ENCODE measurements around the gene TMC7. TPM values are rescaled to one million over a fixed set of nuclear protein-coding genes. Genes with fewer than 3 reads are reported as not detected.

The TMC7 gene
- total RNA-seq, 1 experiment from 2014 or later, result 5.2 TPM

GRCh38 chr16:18938986-18939385, 44.7 kb upstream of the TMC7 start:
- ATAC-seq, result no peak; the same call in 1 of the 2 replicates
- BruUV-seq (replicated peaks), result no TSS peak
- Histone ChIP-seq H3K36me3 (ENCODE audit: control insufficient read depth in 1 of 2, insufficient read depth in 2 of 2, low read length in 2 of 2) (no peaks in the 10 kb centered on the region), H3K4me1 (ENCODE audit: control insufficient read depth in 1 of 2, insufficient read depth in 2 of 2, low read length in 2 of 2) (peaks cover 12 to 16% of the 10 kb centered on the region in 2 experiments), H3K27ac (ENCODE audit: low read depth, low read length) (no peak overlapping the region), H3K9me2 (ENCODE audit: insufficient read depth) (no peaks in the 10 kb centered on the region), H3K9ac (ENCODE audit: low read length) (no peak overlapping the region), H3K79me2 (ENCODE audit: insufficient read depth, low read length) (no peaks in the 10 kb centered on the region), H3K9me3 (ENCODE audit: control insufficient read depth in 1 of 2, insufficient read depth in 1 of 2, low read depth in 1 of 2, low read length in 2 of 2) (no peaks in the 10 kb centered on the region), H3K27me3 (ENCODE audit: insufficient read depth, low read length) (no peaks in the 10 kb centered on the region), H2AFZ (ENCODE audit: low read depth, low read length, poor library complexity, severe bottlenecking) (no peak overlapping the region), H3K4me2 (ENCODE audit: low read length) (0 out of 2 replicates have a peak overlapping the region, but pooled peaks have one; percentile 62), H3K4me3 (replicated peaks in 1 of 2; ENCODE audit: low read depth in 1 of 2, low read length in 2 of 2) (no peak overlapping the region), H4K20me1 (ENCODE audit: insufficient read depth) (no peaks in the 10 kb centered on the region)
- no peak for DNase-seq (ENCODE audit: low read depth, low spot score)
- intact Hi-C loops (cut with micrococcal nuclease), result no loop called here
- ChIA-PET RAD21 (ENCODE audit: low non-redundant PET in 1 of 2, low total read pairs in 2 of 2, uncharacterized antibody in 2 of 2, unreplicated experiment in 2 of 2) (no interaction called here), CTCF (no interaction called here), POLR2A (no interaction called here)
- TF ChIP-seq POLR2A (IDR thresholded peaks at IDR 0.05; ENCODE audit: borderline replicate concordance, extremely low read depth, insufficient read depth, insufficient read length) (no peak), MAX (IDR thresholded peaks at IDR 0.05) (no peak), YY1 (IDR thresholded peaks at IDR 0.05; ENCODE audit: extremely low read depth, insufficient replicate concordance, low read depth, low read length) (no peak), SIN3A (IDR thresholded peaks at IDR 0.05; ENCODE audit: low read depth) (no peak), SP1 (IDR thresholded peaks at IDR 0.05; ENCODE audit: low read depth) (no peak), ELF1 (IDR thresholded peaks at IDR 0.05; ENCODE audit: borderline replicate concordance, low read depth) (no peak), EGR1 (IDR thresholded peaks at IDR 0.05; ENCODE audit: low read depth) (no peak), ZBTB33 (IDR thresholded peaks at IDR 0.05; ENCODE audit: extremely low read depth, insufficient replicate concordance, low read length) (no peak), FOSL1 (IDR thresholded peaks at IDR 0.05; ENCODE audit: low read depth) (no peak), ZFX (IDR thresholded peaks at IDR 0.05) (no peak), REST (IDR thresholded peaks at IDR 0.05; ENCODE audit: low read depth) (no peak), SRF (IDR thresholded peaks at IDR 0.05; ENCODE audit: low read depth) (no peak), RAD21 (IDR thresholded peaks at IDR 0.05; ENCODE audit: low read depth) (no peak)
- TF ChIP-seq, protein P1, sequence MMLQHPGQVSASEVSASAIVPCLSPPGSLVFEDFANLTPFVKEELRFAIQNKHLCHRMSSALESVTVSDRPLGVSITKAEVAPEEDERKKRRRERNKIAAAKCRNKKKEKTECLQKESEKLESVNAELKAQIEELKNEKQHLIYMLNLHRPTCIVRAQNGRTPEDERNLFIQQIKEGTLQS (IDR thresholded peaks at IDR 0.05), result no peak
